GM12872 (cell line): Measurements from ENCODE around the gene SPATA24.

Experiments used
- CTCF ChIP-seq: IDR thresholded peaks from 3 replicates; pipeline ENCODE4 v1.5.1; 2011; ENCODE audit warnings: low read depth, mild to moderate bottlenecking, low read length, moderate library complexity; ENCODE audit not compliant: insufficient read depth

Gene SPATA24

GRCh38 chr5:139392324-139392677 is 11.6 kb downstream of the SPATA24 start:
- no peak for TF ChIP-seq CTCF

GRCh38 chr5:139391570-139392323 is 12.1 kb downstream of the SPATA24 start:
- TF ChIP-seq CTCF = no peak

GRCh38 chr5:139390639-139391569 is 13.0 kb downstream of the SPATA24 start:
- no peak for TF ChIP-seq CTCF

- no peak for TF ChIP-seq CTCF
Observed at GRCh38 chr5:139389701-139390638, 13.9 kb downstream of the SPATA24 start, which contains the start of gene MZB1. MZB1 (minus strand) TSS chr5:139389913; CDS start chr5:139389856, 57 bp downstream.

GRCh38 chr5:139388198-139388821 is 15.6 kb downstream of the SPATA24 start:
- 0 out of 3 replicates have a peak, but pooled peaks have one; percentile 13 for TF ChIP-seq CTCF

GRCh38 chr5:139387611-139388197 is 16.2 kb downstream of the SPATA24 start:
- no peak for TF ChIP-seq CTCF
